AG10803 (cell line): ENCODE results near the gene DOCK3.
"Not testable (repeated sequence)": the region's sequence is repeated elsewhere in the genome, so short reads cannot be mapped to it uniquely, and the experiment has no call there.

Experiments
- DNase-seq: peaks from one replicate; pipeline ENCODE4 v3.0.0; 2010; ENCODE audit warnings: low read depth
- H3K4me3 ChIP-seq: 2 replicates; pipeline ENCODE4 v1.5.1; 2011; ENCODE audit warnings: mild to moderate bottlenecking, low read length, control low read depth
- TF ChIP-seq, protein P1 (sequence below): conservative IDR thresholded peaks from 2 replicates; pipeline ENCODE4 v1.5.1; 2011; ENCODE audit warnings: mild to moderate bottlenecking, low read length, control low read depth, inconsistent platforms

Gene DOCK3

DNA sequence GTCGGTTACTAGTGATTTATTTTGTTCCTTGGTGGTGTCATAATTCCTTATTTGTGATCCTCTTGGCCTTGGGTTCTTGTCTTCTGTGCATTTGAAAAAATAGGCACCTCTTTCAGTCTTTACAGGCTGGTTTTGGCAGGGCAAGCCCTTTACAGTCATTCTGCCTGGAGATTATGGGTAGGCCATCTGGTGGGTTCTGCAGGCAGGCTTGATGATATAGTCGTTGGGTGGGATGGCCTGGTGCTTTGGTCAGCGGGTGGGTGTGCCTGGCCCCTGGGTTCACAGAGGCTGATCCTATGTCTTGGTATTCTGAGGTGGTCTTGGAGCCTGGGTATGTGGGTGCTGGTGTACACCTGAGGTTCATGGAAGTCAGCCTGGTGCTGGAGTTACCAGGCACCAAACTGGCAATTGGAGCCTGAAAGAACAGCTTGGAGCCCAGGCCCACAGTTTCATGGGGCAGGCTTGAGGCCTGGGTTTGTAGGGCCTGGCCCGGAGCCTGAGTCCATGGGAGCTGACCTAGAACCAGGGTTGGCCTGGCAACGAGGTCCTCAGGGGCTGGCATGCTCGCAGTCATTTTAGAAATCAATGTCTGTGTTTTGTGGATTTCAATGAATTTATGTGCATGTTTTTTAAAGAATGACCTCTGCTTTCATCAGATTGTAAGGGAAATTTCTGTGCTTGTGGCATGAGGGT is 63.3 kb downstream of the DOCK3 start:
- TF ChIP-seq, protein P1, sequence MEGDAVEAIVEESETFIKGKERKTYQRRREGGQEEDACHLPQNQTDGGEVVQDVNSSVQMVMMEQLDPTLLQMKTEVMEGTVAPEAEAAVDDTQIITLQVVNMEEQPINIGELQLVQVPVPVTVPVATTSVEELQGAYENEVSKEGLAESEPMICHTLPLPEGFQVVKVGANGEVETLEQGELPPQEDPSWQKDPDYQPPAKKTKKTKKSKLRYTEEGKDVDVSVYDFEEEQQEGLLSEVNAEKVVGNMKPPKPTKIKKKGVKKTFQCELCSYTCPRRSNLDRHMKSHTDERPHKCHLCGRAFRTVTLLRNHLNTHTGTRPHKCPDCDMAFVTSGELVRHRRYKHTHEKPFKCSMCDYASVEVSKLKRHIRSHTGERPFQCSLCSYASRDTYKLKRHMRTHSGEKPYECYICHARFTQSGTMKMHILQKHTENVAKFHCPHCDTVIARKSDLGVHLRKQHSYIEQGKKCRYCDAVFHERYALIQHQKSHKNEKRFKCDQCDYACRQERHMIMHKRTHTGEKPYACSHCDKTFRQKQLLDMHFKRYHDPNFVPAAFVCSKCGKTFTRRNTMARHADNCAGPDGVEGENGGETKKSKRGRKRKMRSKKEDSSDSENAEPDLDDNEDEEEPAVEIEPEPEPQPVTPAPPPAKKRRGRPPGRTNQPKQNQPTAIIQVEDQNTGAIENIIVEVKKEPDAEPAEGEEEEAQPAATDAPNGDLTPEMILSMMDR = no peak
- DNase-seq = no peak
- no peak overlapping the region for H3K4me3 ChIP-seq

DNA sequence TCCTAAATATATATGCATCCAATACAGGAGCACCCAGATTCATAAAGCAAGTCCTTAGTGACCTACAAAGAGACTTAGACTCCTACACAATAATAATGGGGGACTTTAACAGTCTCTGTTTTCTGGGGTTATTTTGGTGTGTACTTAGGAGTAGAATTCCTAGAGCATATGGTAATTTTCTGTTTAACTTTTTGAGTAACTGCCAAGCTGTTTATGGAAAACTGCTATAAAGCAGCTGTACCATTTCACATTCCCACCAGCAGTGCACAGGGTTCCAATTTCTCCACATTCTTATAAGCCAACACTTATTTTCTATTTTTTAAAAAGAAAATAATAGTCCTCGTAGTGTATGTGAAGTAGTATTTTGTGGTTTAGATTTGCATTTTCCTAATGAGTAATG is 68.9 kb downstream of the DOCK3 start:
- DNase-seq = no peak
- TF ChIP-seq, protein P1 = no peak
- H3K4me3 ChIP-seq = no peak overlapping the region

DNA sequence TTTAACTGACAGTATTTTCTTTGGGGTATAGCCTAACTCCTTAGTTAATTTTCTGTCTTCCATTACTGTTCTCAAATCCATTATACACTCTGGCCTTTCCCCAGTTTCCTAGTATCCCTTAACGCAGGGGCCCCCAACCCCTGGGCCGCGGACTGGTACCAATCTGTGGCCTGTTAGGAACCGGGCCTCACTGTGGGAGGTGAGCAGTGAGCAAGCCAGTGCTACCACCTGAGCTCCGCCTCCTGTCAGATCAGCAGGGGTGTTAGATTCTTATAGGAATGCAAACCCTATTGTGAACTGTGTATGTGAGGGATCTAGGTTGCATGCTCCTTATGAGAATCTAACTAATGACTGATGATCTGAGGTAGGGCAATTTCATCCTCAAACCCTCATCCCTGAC is 75.1 kb downstream of the DOCK3 start:
- no peak overlapping the region for H3K4me3 ChIP-seq
- TF ChIP-seq, protein P1 = no peak
- DNase-seq = no peak

DNA sequence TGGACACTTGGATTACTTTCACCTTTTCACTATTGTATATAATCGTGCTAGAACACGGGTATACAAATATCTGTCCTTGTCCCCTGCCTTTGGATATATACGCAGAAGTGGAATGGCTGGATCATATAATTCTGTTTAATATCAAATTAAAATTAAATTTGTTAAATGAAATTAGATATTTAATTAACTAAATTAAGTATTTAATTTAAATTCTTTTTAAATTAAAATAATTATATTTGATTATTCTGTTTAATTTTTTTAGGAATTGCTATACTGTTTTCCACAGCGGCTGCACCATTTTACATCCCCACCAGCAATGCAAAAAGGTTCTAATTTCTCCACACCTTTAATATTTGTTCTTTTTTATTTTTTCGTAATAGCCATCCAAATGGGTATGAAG is 84.3 kb downstream of the DOCK3 start:
- no peak for DNase-seq
- TF ChIP-seq, protein P1 = no peak

DNA sequence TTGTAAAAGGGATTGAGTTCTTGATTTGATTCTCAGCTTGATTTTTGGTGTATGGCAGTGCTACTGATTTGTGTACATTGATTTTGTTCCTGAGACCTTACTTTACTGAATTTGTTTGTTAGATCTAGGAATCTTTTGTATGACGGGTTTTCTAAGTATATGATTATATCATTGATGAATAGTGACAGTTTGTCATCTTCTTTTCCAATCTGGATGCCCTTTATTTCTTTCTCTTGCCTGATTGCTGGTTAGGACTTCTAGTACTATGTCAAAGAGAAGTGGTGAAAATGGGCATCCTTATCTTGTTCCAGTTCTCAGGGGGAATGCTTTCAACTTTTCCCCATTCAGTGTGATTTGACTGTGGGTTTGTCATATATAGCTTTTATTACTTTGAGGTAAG is 103.0 kb downstream of the DOCK3 start:
- no peak overlapping the region for H3K4me3 ChIP-seq
- DNase-seq = no peak
- TF ChIP-seq, protein P1 = no peak

More for the DNA sequence above, 84.3 kb downstream of the DOCK3 start:
- no peak overlapping the region for H3K4me3 ChIP-seq

DNA sequence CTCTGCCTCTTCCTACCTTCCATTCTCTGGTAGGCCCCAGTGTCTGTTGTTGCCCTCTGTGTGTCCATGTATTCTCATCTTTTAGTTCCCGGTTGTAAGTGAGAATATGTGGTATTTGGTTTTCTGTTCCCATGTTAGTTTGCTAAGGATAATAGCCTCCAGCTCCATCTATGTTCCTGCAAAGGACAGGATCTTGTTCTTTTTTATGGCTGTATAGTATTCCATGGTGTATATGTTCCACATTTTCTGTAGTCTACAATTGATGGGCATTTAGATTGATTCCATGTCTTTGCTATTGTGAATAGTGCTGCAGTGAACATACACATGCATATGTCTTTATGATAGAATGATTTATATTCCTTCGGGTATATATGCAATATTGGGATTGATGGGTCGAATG is 107.0 kb downstream of the DOCK3 start:
- DNase-seq, H3K4me3 ChIP-seq: not testable (repeated sequence)

DNA sequence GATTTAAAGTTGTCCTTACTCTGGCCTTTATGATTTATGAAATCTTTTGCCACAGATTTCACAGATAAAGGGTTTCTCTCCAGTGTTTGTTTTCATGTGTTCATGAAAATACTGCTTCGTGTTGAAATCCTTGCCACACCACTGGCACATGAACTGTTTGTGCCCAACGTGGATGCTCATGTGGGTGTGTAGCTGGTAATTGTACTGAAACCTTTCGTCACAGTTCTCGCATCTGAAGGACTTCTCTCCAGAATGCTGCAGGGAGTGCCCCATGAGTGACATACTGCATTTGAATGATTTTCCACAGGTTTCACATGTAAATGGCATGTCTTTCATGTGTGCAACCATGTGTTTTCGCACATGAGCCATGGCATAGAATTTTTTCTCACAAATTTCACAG is 111.9 kb downstream of the DOCK3 start:
- no peak overlapping the region for H3K4me3 ChIP-seq
- TF ChIP-seq, protein P1 = no peak
- DNase-seq = no peak

DNA sequence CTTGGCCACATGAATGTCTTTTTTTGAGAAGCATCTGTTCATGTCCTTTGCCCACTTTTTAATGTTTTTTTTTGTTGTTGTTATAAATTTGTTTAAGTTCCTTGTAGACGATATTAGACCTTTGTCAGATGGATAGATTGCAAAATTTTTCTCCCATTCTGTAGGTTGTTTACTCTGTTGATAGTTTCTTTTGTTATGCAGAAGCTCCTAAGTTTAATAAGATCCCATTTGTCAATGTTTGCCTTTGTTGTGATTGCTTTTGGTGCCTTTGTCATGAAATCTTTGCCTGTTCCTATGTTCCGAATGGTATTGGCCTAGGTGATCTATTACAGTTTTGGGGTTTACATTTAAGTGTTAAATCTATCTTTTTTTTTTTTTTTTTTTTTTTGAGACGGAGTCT is 116.2 kb downstream of the DOCK3 start:
- not testable (repeated sequence) for H3K4me3 ChIP-seq, DNase-seq
